ENCODE measurements around the gene ANAPC15. TPM values are rescaled to one million over a fixed set of nuclear protein-coding genes. Genes with fewer than 3 reads are reported as not detected.
"Not testable (repeated sequence)": the region's sequence is repeated elsewhere in the genome, so short reads cannot be mapped to it uniquely, and the experiment has no call there.

ANAPC15 gene
- total RNA-seq, 3 donors from 2014 or later (not counting 1 experiment from before 2014, with no cell fraction given), result 22.0 to 38.3 (median 29.7) TPM

GRCh38 chr11:72146625-72147024 lies 34.1 kb upstream of the ANAPC15 start:
- ATAC-seq, result no peak
- no peak overlapping the region for H3K4me3 ChIP-seq (ENCODE audit: low read length)
- no peak overlapping the region for H3K27ac Mint-ChIP-seq

GRCh38 chr11:72144807-72145565 lies 32.5 kb upstream of the ANAPC15 start:
- Mint-ChIP-seq H3K27ac (no peak overlapping the region), H3K4me3 (no peak overlapping the region), H3K27me3 (ENCODE audit: low read depth in 2 of 2) (peaks cover 0 to 7% of the 10 kb centered on the region in 2 donors), H3K4me1 (peaks cover 4% of the 10 kb centered on the region in 2 donors), H3K36me3 (no peaks in the 10 kb centered on the region), H3K9me3 (no peaks in the 10 kb centered on the region)
- H3K4me3 ChIP-seq (ENCODE audit: low read length), result no peak overlapping the region
- no peak overlapping the region for H3K27ac ChIP-seq (ENCODE audit: low read length)
- DNase-seq, result no peak
- no peaks in the 10 kb centered on the region for H3K27me3 ChIP-seq (ENCODE audit: control insufficient read depth, insufficient read depth, low read length)
- WGBS (ENCODE audit: insufficient coverage), result 95% methylated on average over 4 of the region's 4 CpGs
- no peaks in the 10 kb centered on the region for H3K9me3 ChIP-seq (ENCODE audit: control insufficient read depth, insufficient read depth, low read length)
- ATAC-seq, result no peak
- intact Hi-C loops (cut with micrococcal nuclease), result loop anchor here (1.0 kb wide), 2 partner anchors 120 to 168 kb away; no protein-coding TSS in a partner anchor
- TF ChIP-seq, protein P1, sequence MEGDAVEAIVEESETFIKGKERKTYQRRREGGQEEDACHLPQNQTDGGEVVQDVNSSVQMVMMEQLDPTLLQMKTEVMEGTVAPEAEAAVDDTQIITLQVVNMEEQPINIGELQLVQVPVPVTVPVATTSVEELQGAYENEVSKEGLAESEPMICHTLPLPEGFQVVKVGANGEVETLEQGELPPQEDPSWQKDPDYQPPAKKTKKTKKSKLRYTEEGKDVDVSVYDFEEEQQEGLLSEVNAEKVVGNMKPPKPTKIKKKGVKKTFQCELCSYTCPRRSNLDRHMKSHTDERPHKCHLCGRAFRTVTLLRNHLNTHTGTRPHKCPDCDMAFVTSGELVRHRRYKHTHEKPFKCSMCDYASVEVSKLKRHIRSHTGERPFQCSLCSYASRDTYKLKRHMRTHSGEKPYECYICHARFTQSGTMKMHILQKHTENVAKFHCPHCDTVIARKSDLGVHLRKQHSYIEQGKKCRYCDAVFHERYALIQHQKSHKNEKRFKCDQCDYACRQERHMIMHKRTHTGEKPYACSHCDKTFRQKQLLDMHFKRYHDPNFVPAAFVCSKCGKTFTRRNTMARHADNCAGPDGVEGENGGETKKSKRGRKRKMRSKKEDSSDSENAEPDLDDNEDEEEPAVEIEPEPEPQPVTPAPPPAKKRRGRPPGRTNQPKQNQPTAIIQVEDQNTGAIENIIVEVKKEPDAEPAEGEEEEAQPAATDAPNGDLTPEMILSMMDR (IDR thresholded peaks at IDR 0.05), result no peak
- no peaks in the 10 kb centered on the region for H3K36me3 ChIP-seq (ENCODE audit: control insufficient read depth, insufficient read depth, low read length)
- peaks cover 3% of the 10 kb centered on the region for H3K4me1 ChIP-seq (ENCODE audit: control insufficient read depth, insufficient read depth, low read length)

More at GRCh38 chr11:72146625-72147024, 34.1 kb upstream of the ANAPC15 start:
- 39% methylated on average over 2 of the region's 2 CpGs for WGBS (ENCODE audit: insufficient coverage)
- TF ChIP-seq, protein P1 (IDR thresholded peaks at IDR 0.05), result no peak
- H3K27me3 Mint-ChIP-seq (ENCODE audit: low read depth in 2 of 2), result peaks cover 0 to 1% of the 10 kb centered on the region in 2 donors
- Histone ChIP-seq H3K27ac (ENCODE audit: low read length) (no peak overlapping the region), H3K9me3 (ENCODE audit: control insufficient read depth, insufficient read depth, low read length) (no peaks in the 10 kb centered on the region), H3K36me3 (ENCODE audit: control insufficient read depth, insufficient read depth, low read length) (no peaks in the 10 kb centered on the region), H3K4me1 (ENCODE audit: control insufficient read depth, insufficient read depth, low read length) (peaks cover 3% of the 10 kb centered on the region), H3K27me3 (ENCODE audit: control insufficient read depth, insufficient read depth, low read length) (no peaks in the 10 kb centered on the region)
- no peak overlapping the region for H3K4me3 Mint-ChIP-seq
- H3K9me3 Mint-ChIP-seq, result no peaks in the 10 kb centered on the region
- H3K36me3 Mint-ChIP-seq, result no peaks in the 10 kb centered on the region
- peaks cover 4% of the 10 kb centered on the region in 2 donors for H3K4me1 Mint-ChIP-seq
- intact Hi-C loops (cut with micrococcal nuclease), result no loop called here
- DNase-seq, result no peak

- H3K27me3 ChIP-seq (ENCODE audit: control insufficient read depth, insufficient read depth, low read length); H3K4me1 ChIP-seq (ENCODE audit: control insufficient read depth, insufficient read depth, low read length); H3K9me3 ChIP-seq (ENCODE audit: control insufficient read depth, insufficient read depth, low read length); ATAC-seq; H3K9me3 Mint-ChIP-seq; intact Hi-C loops (cut with micrococcal nuclease); H3K4me1 Mint-ChIP-seq; H3K36me3 ChIP-seq (ENCODE audit: control insufficient read depth, insufficient read depth, low read length); H3K4me3 Mint-ChIP-seq; H3K27ac Mint-ChIP-seq; H3K27ac ChIP-seq (ENCODE audit: low read length); H3K36me3 Mint-ChIP-seq; H3K4me3 ChIP-seq (ENCODE audit: low read length); DNase-seq: not testable (repeated sequence)
- peaks cover 0 to 10% of the 10 kb centered on the region in 2 donors for H3K27me3 Mint-ChIP-seq (ENCODE audit: low read depth in 2 of 2)
- WGBS (ENCODE audit: insufficient coverage), result no CpG with 5 or more reads among the region's 1 CpG
Observed at GRCh38 chr11:72142543-72142942, 30.0 kb upstream of the ANAPC15 start.

GRCh38 chr11:72142086-72142485 lies 29.6 kb upstream of the ANAPC15 start:
- DNase-seq; H3K27ac ChIP-seq (ENCODE audit: low read length); H3K36me3 Mint-ChIP-seq; H3K4me3 Mint-ChIP-seq; H3K36me3 ChIP-seq (ENCODE audit: control insufficient read depth, insufficient read depth, low read length); H3K4me1 Mint-ChIP-seq; H3K27me3 ChIP-seq (ENCODE audit: control insufficient read depth, insufficient read depth, low read length); H3K4me1 ChIP-seq (ENCODE audit: control insufficient read depth, insufficient read depth, low read length); intact Hi-C loops (cut with micrococcal nuclease); H3K4me3 ChIP-seq (ENCODE audit: low read length); ATAC-seq; H3K9me3 ChIP-seq (ENCODE audit: control insufficient read depth, insufficient read depth, low read length); H3K27ac Mint-ChIP-seq; H3K9me3 Mint-ChIP-seq: not testable (repeated sequence)
- peaks cover 0 to 10% of the 10 kb centered on the region in 2 donors for H3K27me3 Mint-ChIP-seq (ENCODE audit: low read depth in 2 of 2)
- WGBS (ENCODE audit: insufficient coverage), result 100% methylated on average over 1 of the region's 1 CpG
